Loucy (cell line): Measurements from ENCODE around the gene COL8A1.

Experiments used
- H2AFZ ChIP-seq: fragments of 200-600 bp; sonication (generic); 2 replicates; pipeline ENCODE4 v1.6.0; 2016; ENCODE audit warnings: antibody characterized with exemption, mild to moderate bottlenecking, low read length, moderate library complexity
- H3F3A ChIP-seq: fragments of 200-600 bp; 2 replicates; pipeline ENCODE4 v1.6.0; 2016; ENCODE audit warnings: antibody characterized with exemption, low read depth, mild to moderate bottlenecking
- H3K27me3 ChIP-seq: fragments of 200-600 bp; sonication (generic); 2 replicates; pipeline ENCODE4 v1.6.1; 2014; ENCODE audit warnings: low read length, mild to moderate bottlenecking; ENCODE audit not compliant: insufficient read depth, poor library complexity, severe bottlenecking
- H3K36me3 ChIP-seq: fragments of 200-600 bp; sonication (generic); 2 replicates; pipeline ENCODE4 v1.6.1; 2016; ENCODE audit warnings: low read length; ENCODE audit not compliant: insufficient read depth
- H3K4me1 ChIP-seq: fragments of 200-600 bp; sonication (generic); 2 replicates; pipeline ENCODE4 v1.5.1; 2014; ENCODE audit warnings: low read length, mild to moderate bottlenecking; ENCODE audit not compliant: insufficient read depth, poor library complexity, severe bottlenecking
- H3K4me2 ChIP-seq: fragments of 200-600 bp; sonication (generic); 2 replicates; pipeline ENCODE4 v1.6.0; 2014; ENCODE audit warnings: antibody characterized with exemption, low read length, low read depth, mild to moderate bottlenecking; ENCODE audit not compliant: poor library complexity, severe bottlenecking
- H3K4me3 ChIP-seq: fragments of 200-600 bp; sonication (generic); 2 replicates; pipeline ENCODE4 v1.5.1; 2014; ENCODE audit warnings: low read length, mild to moderate bottlenecking, mixed read lengths; ENCODE audit not compliant: poor library complexity, severe bottlenecking
- H3K79me2 ChIP-seq: fragments of 200-600 bp; sonication (generic); 2 replicates; pipeline ENCODE4 v1.6.1; 2014; ENCODE audit warnings: low read length; ENCODE audit not compliant: insufficient read depth
- H3K9ac ChIP-seq: fragments of 200-600 bp; sonication (generic); 2 replicates; pipeline ENCODE4 v1.6.0; 2014; ENCODE audit warnings: mild to moderate bottlenecking, low read depth, low read length, moderate library complexity; ENCODE audit not compliant: poor library complexity, severe bottlenecking
- H3K9me2 ChIP-seq: fragments of 200-600 bp; sonication (generic); replicated peaks from 2 replicates; pipeline ENCODE4 v1.6.1; 2016; ENCODE audit warnings: low read depth, low read length, mixed read lengths
- H3K9me3 ChIP-seq: fragments of 200-600 bp; sonication (generic); 2 replicates; pipeline ENCODE4 v1.6.1; 2014; ENCODE audit warnings: mild to moderate bottlenecking, antibody characterized with exemption, low read length, low read depth; ENCODE audit not compliant: insufficient read depth
- H4K20me1 ChIP-seq: fragments of 200-600 bp; sonication (generic); 2 replicates; pipeline ENCODE4 v1.6.0; 2014; ENCODE audit warnings: antibody characterized with exemption, low read length, mild to moderate bottlenecking; ENCODE audit not compliant: insufficient read depth, poor library complexity, severe bottlenecking
- CTCF ChIP-seq: fragments of 200-600 bp; sonication (generic); conservative IDR thresholded peaks from 2 replicates; pipeline ENCODE4 v1.5.1; 2014; ENCODE audit warnings: mild to moderate bottlenecking, antibody characterized with exemption, low read length
- EZH2phosphoT487 ChIP-seq: fragments of 200-600 bp; IDR thresholded peaks from 2 replicates; pipeline ENCODE4 v1.6.1; 2018; ENCODE audit warnings: antibody characterized with exemption, mild to moderate bottlenecking, moderate library complexity, borderline replicate concordance

Gene COL8A1

GRCh38 chr3:99647081-99647480 lies 8.7 kb downstream of the COL8A1 start:
- TF ChIP-seq CTCF, result no peak
- no peak for TF ChIP-seq EZH2phosphoT487

GRCh38 chr3:99648101-99648500 lies 9.7 kb downstream of the COL8A1 start:
- H3F3A ChIP-seq, result no peaks in the 10 kb centered on the region
- H3K4me2 ChIP-seq, result no peak overlapping the region
- no peak overlapping the region for H3K4me3 ChIP-seq
- no peaks in the 10 kb centered on the region for H3K79me2 ChIP-seq
- H3K9me2 ChIP-seq, result no peaks in the 10 kb centered on the region
- H2AFZ ChIP-seq, result no peak overlapping the region
- no peaks in the 10 kb centered on the region for H3K27me3 ChIP-seq
- no peaks in the 10 kb centered on the region for H3K36me3 ChIP-seq
- H3K4me1 ChIP-seq, result no peaks in the 10 kb centered on the region
- no peaks in the 10 kb centered on the region for H3K9me3 ChIP-seq
- H4K20me1 ChIP-seq, result no peaks in the 10 kb centered on the region
- no peak overlapping the region for H3K9ac ChIP-seq
- TF ChIP-seq EZH2phosphoT487, result no peak
- no peak for TF ChIP-seq CTCF

More at GRCh38 chr3:99647081-99647480, 8.7 kb downstream of the COL8A1 start:
- Histone ChIP-seq H3K9me2 (no peaks in the 10 kb centered on the region), H3K36me3 (no peaks in the 10 kb centered on the region), H3F3A (no peaks in the 10 kb centered on the region), H3K79me2 (no peaks in the 10 kb centered on the region), H3K27me3 (no peaks in the 10 kb centered on the region), H3K4me2 (no peak overlapping the region), H3K4me1 (no peaks in the 10 kb centered on the region), H3K4me3 (no peak overlapping the region), H3K9ac (no peak overlapping the region), H4K20me1 (no peaks in the 10 kb centered on the region), H3K9me3 (no peaks in the 10 kb centered on the region), H2AFZ (no peak overlapping the region)

- TF ChIP-seq CTCF, result no peak
- no peak for TF ChIP-seq EZH2phosphoT487
- H3K4me3 ChIP-seq, result no peak overlapping the region
- H2AFZ ChIP-seq, result no peak overlapping the region
- no peaks in the 10 kb centered on the region for H3K27me3 ChIP-seq
- H3K4me2 ChIP-seq, result no peak overlapping the region
- no peaks in the 10 kb centered on the region for H3K36me3 ChIP-seq
- H3K4me1 ChIP-seq, result no peaks in the 10 kb centered on the region
- H3F3A ChIP-seq, result no peaks in the 10 kb centered on the region
- H3K9me3 ChIP-seq, result no peaks in the 10 kb centered on the region
- H3K9me2 ChIP-seq, result no peaks in the 10 kb centered on the region
- no peak overlapping the region for H3K9ac ChIP-seq
- no peaks in the 10 kb centered on the region for H4K20me1 ChIP-seq
- H3K79me2 ChIP-seq, result no peaks in the 10 kb centered on the region
Measured at GRCh38 chr3:99648516-99648915, 10.1 kb downstream of the COL8A1 start.
